ENCODE results near the gene SLC51A.

Gene SLC51A

GRCh38 chr3:196217307-196218154 lies 1.2 kb downstream of the SLC51A start:
- DNase-seq, result no peak

DNA sequence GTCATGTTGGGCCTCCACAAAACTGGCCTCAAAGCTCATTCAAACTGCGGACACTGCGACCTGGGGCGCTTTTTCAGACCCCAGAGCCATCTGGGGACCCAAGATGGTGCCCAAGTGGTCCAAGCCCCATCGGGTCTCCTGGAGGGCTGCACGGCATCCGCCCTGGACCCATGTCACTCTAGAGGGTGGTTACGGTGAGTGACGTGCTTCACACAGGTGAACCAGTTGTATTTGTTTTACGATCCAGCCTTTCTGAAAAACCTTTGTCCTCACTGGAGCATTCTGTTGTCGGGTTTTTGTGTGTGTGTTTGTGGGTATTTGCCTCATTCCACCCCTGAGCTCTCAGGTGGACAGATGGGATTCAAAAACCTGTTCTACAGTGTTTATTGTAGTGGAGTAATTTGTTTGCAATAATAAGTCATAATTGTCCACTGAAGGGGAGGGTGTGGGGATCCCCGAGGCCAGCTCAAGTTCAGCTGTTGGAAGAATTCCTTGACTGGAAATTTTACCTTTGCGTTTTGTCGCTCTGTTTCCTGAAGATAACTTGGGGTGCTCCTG lies 1.9 kb downstream of the SLC51A start:
- DNase-seq, result no peak

DNA sequence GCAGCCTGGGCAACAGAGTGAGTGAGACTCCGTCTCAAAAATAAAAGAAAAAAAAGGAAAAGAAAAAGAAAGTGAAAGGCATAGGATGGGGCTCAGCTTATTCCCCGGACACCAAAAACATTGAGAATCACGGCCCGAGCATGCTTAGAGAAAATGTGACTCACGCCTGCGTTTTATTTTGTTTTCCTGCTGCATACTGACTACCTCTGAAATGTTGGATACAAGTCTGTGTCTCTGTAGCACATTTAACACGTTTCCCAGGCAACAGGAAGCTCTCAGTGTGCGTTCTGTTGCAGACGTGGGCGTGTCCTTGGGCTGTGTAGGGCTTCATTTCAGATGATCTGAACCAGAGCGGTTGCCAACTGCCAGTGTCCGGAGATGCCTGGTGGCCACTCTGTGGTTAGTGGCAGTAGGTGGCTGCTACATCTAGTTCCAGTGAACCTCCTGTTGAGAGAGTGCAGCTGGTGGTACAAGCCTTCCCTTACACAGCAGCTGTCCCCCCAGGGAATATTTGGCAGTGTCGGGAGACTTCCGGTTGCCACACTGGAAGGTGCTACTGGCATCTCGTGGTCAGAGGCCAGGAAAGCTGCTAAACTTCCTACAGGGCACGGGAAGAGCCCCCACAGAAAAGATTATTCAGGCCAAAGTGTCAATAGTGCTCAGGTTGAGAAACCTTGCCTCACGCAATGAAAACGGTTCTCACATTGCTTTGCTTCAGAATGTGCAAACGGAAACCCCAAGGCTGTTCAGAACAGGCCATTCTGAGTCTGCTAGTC lies 3.0 kb downstream of the SLC51A start:
- DNase-seq, result no peak

GRCh38 chr3:196219970-196220311 lies 3.6 kb downstream of the SLC51A start:
- DNase-seq, result no peak

GRCh38 chr3:196220587-196220986 lies 4.3 kb downstream of the SLC51A start:
- no peak for DNase-seq

- no peak for DNase-seq
These were observed 4.7 kb downstream of the SLC51A start for GRCh38 chr3:196220991-196221390.

GRCh38 chr3:196222876-196223595 lies 6.7 kb downstream of the SLC51A start:
- no peak for DNase-seq

DNA sequence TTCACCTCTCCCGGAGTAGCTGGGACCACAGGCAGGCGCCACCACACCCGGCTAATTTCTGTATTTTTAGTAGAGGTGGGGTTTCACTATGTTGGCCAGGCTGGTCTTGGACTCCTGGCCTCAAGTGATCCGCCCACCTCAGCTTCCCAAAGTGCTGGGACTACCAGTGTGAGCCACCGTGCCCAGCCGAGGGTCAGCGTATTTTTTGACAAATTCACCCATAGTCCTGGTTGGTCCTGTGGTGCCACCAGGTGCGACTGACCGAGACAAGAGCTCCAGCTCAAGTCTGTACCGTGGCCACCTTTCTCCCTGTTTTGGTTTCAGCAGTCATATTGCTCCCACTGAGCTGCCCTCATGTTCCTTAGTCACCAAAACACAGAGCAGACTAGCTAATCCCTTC lies 8.8 kb downstream of the SLC51A start:
- no peak for DNase-seq

DNA sequence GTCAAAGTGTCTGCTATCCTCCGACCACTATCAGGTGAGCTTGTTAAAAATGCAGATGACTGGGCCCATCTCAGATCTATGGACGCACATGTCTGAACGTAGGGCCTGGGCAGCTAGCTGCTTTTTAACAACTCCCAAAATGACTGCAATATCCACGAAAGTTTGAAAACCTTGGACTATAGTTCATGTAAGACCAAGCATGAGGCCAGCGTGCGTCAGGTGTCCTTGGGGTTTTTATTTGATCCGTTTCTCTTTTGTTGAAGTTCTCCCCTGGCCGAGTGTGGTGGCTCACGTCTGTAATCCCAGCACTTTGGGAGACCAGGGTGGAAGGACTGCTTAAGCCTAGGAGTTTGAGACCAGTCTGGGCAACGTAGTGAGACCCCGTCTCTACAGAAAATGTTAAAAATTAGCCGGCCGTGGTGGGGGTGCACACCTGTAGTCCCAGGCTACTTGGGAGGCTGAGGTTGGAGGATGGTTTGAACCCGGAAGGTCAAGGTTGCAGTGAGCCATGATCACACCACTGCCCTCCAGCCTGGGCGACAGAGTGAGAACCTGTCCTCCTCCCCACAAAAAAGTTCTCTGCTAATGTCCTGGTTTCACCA lies 9.5 kb downstream of the SLC51A start:
- DNase-seq, result no peak

- DNase-seq, result no peak
These were observed 10.8 kb downstream of the SLC51A start for GRCh38 chr3:196227121-196227561.

GRCh38 chr3:196227629-196228493 lies 11.5 kb downstream of the SLC51A start:
- no peak for DNase-seq

- DNase-seq, result no peak
These were observed 16.0 kb downstream of the SLC51A start for GRCh38 chr3:196232154-196232881.

GRCh38 chr3:196232882-196233251 lies 16.5 kb downstream of the SLC51A start:
- no peak for DNase-seq

GRCh38 chr3:196235452-196236122 lies 19.3 kb downstream of the SLC51A start:
- DNase-seq, result no peak

GRCh38 chr3:196236223-196236622 lies 19.9 kb downstream of the SLC51A start:
- DNase-seq, result no peak

DNA sequence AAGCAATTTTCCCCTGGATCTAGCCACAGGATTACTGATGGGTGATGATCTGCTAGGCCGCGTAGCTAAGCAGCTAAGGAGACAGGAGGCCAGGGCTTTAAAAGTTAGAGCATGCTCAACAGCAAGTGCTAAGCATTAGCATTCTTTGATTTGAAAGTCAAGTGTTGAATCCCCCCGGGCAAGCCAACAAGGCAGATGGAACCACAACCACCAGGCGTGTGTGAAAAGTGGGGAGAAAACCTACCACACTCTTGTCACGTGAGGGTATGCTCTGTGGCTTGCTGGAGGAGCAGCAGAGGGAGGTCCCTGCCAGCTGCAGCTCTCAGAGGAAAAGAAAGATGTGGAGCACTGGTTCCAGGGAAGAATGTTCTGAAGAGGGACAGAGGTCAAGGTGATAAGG lies 20.9 kb downstream of the SLC51A start:
- no peak for DNase-seq

DNA sequence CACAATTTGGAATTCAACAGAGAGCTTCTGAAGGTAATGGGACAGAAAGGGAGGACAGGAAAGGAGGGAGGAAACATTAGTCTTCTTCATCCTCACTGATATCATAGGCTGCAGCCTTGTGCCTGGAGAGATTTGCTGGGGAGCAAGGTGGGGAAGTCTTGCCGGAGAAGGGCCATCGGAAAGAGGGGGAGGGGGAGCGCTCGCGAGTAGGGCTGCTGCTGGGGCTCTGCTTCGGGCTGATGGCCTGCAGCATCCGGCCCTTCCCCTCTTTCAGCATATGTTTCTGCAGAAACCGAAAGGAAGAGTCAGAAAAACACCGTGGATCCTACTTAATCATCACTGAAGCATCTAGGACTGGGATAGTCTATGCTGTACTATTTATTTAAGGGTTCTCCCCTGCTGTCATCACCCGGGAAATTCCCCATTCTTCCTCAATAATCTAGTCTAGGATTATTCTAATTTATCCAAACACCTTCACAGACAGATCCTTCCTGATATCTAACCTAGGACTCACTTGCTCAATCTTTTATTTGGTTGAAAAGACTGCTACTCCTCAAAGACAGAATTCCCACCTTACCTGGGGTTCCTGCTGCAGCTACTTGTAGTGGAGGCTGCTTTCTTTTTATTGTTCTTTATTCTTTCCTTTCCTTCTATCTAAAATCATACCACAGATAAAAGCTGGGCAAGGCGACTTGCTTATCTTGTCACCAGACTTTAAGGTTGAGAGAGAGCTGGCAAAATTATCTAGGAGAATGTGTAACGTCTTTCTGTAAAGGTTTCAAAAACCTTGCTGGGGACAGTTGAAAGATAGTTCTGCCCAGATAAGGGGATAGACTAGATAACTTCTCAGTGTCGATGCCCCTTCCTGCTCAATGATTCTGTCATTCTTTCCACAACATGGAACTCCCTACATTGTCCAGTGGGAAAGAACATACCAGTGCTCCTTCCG lies 22.6 kb downstream of the SLC51A start:
- DNase-seq, result no peak

DNA sequence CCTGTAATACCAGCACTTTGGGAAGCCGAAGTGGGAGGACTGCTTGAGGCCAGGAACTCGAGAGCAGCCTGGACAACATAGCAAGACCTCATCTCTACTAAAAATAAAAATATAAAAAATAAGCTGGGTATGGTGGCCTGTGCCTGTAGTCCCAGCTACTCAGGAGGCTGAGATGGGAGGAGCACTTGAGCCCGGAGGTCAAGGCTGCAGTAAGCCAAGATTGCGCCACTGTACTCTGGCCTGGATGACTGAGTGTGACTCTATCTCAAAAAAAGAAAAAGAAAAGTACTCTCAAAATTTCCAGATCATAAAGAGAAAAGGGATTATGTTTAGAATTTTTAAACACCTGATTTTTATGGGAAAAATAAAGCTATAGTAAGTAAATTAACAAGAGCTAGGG lies 24.1 kb downstream of the SLC51A start:
- DNase-seq, result no peak

DNA sequence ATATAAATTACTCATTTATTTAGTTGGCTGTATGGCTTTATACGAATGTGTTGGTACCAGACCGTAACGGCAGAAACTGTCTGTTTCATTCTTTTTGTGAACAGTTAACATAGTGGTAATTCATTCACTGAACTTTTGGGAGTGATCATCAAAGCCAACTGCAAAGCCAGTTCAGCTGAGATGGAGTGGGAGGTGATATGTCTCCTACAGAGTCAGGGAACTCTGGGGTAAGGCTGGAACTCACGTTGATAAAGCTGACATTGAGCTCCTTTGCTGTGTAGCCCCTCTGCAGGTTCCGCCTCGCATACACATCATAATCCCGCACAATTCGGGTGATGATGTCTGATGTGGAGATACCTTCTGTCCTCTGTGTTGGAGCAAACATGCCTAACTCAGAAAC lies 25.4 kb downstream of the SLC51A start:
- DNase-seq, result no peak
